Stimulated activated CD8-positive, alpha-beta memory T cell treated with anti-CD3 and anti-CD28 coated beads, Interleukin-15, amount 100 ng/mL, for 1 hour (primary cell): Measurements from ENCODE around the gene YY1.
"Not testable (repeated sequence)": the region's sequence is repeated elsewhere in the genome, so short reads cannot be mapped to it uniquely, and the experiment has no call there.

ENCODE experiments used
- DNase-seq: peaks from one replicate; pipeline ENCODE4 v3.0.0-alpha.2; 2020; ENCODE audit warnings: low read depth

The YY1 gene

GRCh38 chr14:100283984-100284881 is 45.3 kb downstream of the YY1 start:
- DNase-seq, result no peak

GRCh38 chr14:100285021-100285912 is 46.3 kb downstream of the YY1 start:
- peak; percentile 51 for DNase-seq

GRCh38 chr14:100285913-100286400 is 47.0 kb downstream of the YY1 start:
- DNase-seq, result no peak

DNA sequence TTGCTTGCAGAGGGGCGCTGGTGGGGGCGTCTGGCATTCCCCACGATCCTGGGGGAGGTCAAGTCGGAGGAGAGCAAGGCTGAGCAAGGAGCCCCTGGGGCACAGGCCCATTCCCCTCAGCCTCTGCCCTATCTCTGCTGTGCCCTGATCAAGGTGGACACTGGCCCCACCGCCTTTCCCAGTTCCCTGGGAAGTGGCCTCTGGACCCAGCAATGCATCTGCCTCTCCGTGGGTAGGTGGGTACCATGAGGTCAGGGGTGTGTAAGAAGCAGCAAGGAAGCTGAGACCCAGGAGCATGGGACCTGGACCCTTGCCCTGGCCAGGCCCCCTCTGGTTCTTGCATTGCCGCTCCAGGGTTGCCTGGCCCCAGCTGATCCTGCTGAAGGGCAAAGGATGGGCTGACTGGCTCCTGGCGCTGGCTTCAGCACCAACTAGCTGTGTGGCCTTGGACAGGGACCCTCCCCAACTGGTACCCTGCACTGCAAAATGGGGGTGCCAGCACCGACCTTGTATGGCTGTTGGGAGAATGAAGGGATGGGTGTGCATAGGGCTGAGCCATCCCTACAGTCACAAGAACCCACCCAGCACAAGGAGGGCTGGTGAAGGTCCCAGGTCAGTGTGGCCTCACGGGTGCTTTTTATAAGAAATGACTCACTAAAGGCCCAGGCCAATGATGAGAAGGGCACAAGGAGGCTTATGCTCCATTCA is 47.7 kb downstream of the YY1 start:
- DNase-seq, result no peak

- no peak for DNase-seq
Measured at GRCh38 chr14:100287202-100287997, 48.5 kb downstream of the YY1 start.

DNA sequence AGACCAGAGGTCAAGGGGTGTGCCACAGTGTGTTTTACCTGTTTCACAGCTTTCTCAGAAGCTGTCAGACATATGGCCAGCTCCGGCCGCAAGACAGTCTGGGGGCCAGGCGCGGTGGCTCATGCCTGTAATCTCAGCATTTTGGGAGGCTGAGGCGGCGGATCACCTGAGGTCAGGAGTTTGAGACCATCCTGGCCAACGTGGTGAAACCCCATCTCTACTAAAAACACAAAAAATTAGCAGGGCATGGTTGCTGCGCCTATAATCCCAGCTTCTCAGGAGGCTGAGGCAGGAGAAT is 49.0 kb downstream of the YY1 start:
- DNase-seq, result not testable (repeated sequence)

GRCh38 chr14:100288382-100289185 is 49.6 kb downstream of the YY1 start:
- no peak for DNase-seq

- DNase-seq, result no peak
Measured at GRCh38 chr14:100289916-100290606, 51.1 kb downstream of the YY1 start.

GRCh38 chr14:100290607-100291304 is 51.8 kb downstream of the YY1 start:
- DNase-seq, result no peak

GRCh38 chr14:100291305-100292075 is 52.5 kb downstream of the YY1 start:
- no peak for DNase-seq

- DNase-seq, result no peak
Measured at GRCh38 chr14:100292301-100292775, 53.4 kb downstream of the YY1 start.

- no peak for DNase-seq
Measured at GRCh38 chr14:100292776-100293461, 54.0 kb downstream of the YY1 start.

- DNase-seq, result no peak
Measured at GRCh38 chr14:100293497-100294212, 54.7 kb downstream of the YY1 start.

GRCh38 chr14:100294213-100294962 is 55.4 kb downstream of the YY1 start:
- DNase-seq, result no peak

GRCh38 chr14:100294963-100295330 is 56.0 kb downstream of the YY1 start:
- DNase-seq, result no peak

GRCh38 chr14:100295376-100296105 is 56.6 kb downstream of the YY1 start:
- DNase-seq, result no peak
